Muscle of leg (tissue), 16 donors: ENCODE data around the gene TBL1X. TPM values are rescaled to one million over a fixed set of nuclear protein-coding genes. Genes with fewer than 3 reads are reported as not detected.

Experiments used
- DNase-seq: peaks from one replicate; pipeline ENCODE4 v3.0.0; 2013
- H3K27ac ChIP-seq: one replicate; pipeline ENCODE4 v1.5.1; 2013; ENCODE audit warnings: mild to moderate bottlenecking, low read length, control low read depth
- H3K27me3 ChIP-seq: one replicate; pipeline ENCODE4 v1.6.1; 2013; ENCODE audit warnings: low read length; ENCODE audit not compliant: control insufficient read depth, insufficient read depth
- H3K36me3 ChIP-seq: one replicate; pipeline ENCODE4 v1.6.1; 2013; ENCODE audit warnings: low read length; ENCODE audit not compliant: control insufficient read depth, insufficient read depth
- H3K4me1 ChIP-seq: one replicate; pipeline ENCODE4 v1.6.1; 2013; ENCODE audit warnings: low read length; ENCODE audit not compliant: control insufficient read depth, insufficient read depth
- H3K4me3 ChIP-seq: one replicate; pipeline ENCODE4 v1.5.1; 2013; ENCODE audit warnings: low read length, control low read depth
- H3K9me3 ChIP-seq: replicated peaks from 2 replicates; pipeline ENCODE4 v1.6.1; 2013; ENCODE audit warnings: low read depth, low read length; ENCODE audit not compliant: control insufficient read depth
- WGBS: methylation state at CpG from one replicate; pipeline ENCODE4 v1.1.5; 2013; ENCODE audit warnings: missing lambda C conversion rate; ENCODE audit not compliant: insufficient coverage; 5-methylcytosine and 5-hydroxymethylcytosine counted together
- long read RNA-seq, 11 donors: transcript quantifications; one replicate each; lab custom pipeline, GENCODE V29; 2026
- polyA plus RNA-seq, 8 donors: library from polyadenylated mRNA; unstranded; fragments of 120-200 nt; gene quantifications; one replicate each; pipeline versions ENCODE4 v1.2.1 to v1.2.3, GENCODE V29; 2013; ENCODE audit warnings: inconsistent platforms in 1 of 8, low replicate concordance in 1 of 8; ENCODE audit not compliant: insufficient read length in 8 of 8, insufficient read depth in 1 of 8
- total RNA-seq: library from RNA; stranded (reverse); fragments of 120-200 nt; gene quantifications from one replicate; pipeline ENCODE4 v1.2.4, GENCODE V29; 2013

Gene TBL1X
- total RNA-seq (7.1 TPM), polyA plus RNA-seq (10 to 100 TPM in 7 of 8 donors, 1 to 10 TPM in 1; 9.1 to 19.0 (median 13.0) TPM)
- long read RNA-seq, donor 1 = 0 reads
- long read RNA-seq, donor 2 = 0 reads
- long read RNA-seq, donor 3, full-length matches to known transcripts = 2 of 2 reads
- long read RNA-seq, donor 3, partial matches to known transcripts = 0 of 2 reads
- long read RNA-seq, donor 3, other reads (novel, unspliced or antisense) = 0 of 2 reads
- long read RNA-seq, donor 4, full-length matches to known transcripts = 1 of 1 reads
- long read RNA-seq, donor 4, partial matches to known transcripts = 0 of 1 reads
- long read RNA-seq, donor 4, other reads (novel, unspliced or antisense) = 0 of 1 reads
- long read RNA-seq, donor 5 = 0 reads
- long read RNA-seq, donor 6, full-length matches to known transcripts = 2 of 2 reads
- long read RNA-seq, donor 6, partial matches to known transcripts = 0 of 2 reads
- long read RNA-seq, donor 6, other reads (novel, unspliced or antisense) = 0 of 2 reads
- long read RNA-seq, donor 7, full-length matches to known transcripts = 2 of 2 reads
- long read RNA-seq, donor 7, partial matches to known transcripts = 0 of 2 reads
- long read RNA-seq, donor 7, other reads (novel, unspliced or antisense) = 0 of 2 reads
- long read RNA-seq, donor 8, full-length matches to known transcripts = 1 of 1 reads
- long read RNA-seq, donor 8, partial matches to known transcripts = 0 of 1 reads
- long read RNA-seq, donor 8, other reads (novel, unspliced or antisense) = 0 of 1 reads
- long read RNA-seq, donor 9 = 0 reads
- long read RNA-seq, donor 10, full-length matches to known transcripts = 2 of 2 reads
- long read RNA-seq, donor 10, partial matches to known transcripts = 0 of 2 reads
- long read RNA-seq, donor 10, other reads (novel, unspliced or antisense) = 0 of 2 reads
- long read RNA-seq, donor 11 = 0 reads

DNA sequence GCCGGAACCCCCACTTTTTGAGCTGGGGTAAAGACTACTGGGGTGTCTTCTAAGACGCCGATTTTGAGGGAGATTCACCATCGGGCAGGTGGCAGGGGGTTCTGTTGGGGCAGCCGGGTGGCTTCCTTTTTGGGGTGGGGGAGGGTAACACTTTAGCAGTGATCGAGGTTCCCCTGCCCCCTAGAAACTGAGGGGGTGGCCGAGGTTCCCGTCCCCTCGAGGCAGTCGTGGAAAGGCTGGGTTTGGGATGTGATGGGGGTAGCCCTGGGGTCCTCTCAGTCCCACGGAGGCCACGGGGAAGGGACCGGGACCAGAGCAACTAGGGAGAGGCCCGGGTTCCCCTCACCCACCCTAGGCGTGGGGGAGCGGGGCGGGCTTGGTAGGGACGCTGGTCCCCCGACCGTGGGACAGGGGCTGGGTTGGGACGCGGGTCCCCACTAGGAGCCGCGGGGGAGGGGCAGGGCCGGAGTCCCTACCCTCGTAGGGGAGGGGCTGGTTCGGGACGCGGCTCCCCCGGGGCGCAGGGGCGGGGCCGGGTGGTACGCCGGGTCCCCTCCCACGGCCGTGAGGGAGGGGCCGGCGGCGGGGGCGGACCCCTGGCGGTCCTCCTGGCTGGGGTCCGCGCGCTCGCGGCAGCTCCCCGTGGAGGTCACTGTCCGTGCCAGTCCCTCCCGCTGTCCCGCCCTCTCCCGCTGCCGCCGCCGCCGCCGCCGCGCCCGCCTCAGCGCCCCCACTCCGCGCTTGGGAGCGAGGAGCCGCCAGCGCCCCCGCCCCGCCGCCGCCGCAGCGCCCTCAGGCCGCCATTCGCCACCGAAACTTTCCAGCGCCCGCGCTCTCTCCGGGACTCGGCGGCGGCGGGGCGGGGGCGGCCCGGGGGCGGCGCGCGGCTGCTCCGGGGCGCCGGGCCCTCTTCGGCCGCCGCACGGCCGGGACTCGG lies at the start of gene TBL1X:
TBL1X (plus strand) TSS at position 624 of the 937 bp plus-strand sequence. CDS start 188,529 bp downstream, outside the sequence.
- peak within 1 kb of the TSS; percentile 73 for H3K4me3 ChIP-seq
- H3K27ac ChIP-seq = peak within 1 kb of the TSS; percentile 65
- DNase-seq = peak; percentile 60
- H3K9me3 ChIP-seq = no peaks in the 10 kb centered on the region
- WGBS = 3% methylated on average over 92 of the region's 99 CpGs
- peaks cover 56% of the 10 kb centered on the region for H3K27me3 ChIP-seq
- H3K4me1 ChIP-seq = peaks cover 29% of the 10 kb centered on the region
- no peaks in the 10 kb centered on the region for H3K36me3 ChIP-seq

DNA sequence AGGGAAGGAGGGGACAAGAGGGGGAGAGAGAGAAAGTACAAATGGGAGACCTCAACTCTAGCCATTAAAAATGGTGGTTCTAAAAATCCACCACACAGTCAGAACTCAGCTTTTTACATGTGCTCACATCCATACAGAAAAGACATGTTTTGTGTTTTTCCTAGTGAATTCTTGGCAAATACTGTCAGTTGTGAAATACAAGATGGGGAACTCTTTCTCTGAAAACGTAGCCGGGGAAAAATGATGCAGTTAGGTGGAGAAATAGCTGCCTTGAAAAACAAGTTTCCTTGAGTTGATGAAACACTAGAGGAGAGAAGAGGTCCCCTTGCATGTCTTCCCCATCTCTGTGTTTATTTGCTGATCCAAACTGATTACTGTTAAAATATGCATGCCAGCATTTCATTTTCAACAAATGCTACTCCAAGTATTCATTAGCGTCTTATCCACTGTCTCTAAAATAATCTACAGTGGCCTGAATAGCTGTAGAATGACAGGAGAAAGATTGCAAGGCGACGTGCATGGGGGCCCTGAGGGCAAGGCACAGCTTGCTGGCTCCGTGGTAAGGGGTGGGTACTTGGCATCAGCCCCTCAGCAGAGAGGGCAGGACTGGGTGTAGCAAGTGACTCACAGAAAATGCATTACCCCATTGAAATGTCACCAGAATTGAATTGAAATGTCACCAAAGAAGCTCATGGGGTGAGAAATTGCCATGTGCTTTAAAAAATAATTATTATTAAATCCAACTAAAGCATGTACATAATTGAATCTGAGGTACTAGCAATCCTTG lies 48.1 kb upstream of the TBL1X start:
- peaks cover under 1% of the 10 kb centered on the region for H3K9me3 ChIP-seq
- 60% methylated on average over 2 of the region's 6 CpGs for WGBS
- H3K27ac ChIP-seq = no peak overlapping the region
- H3K36me3 ChIP-seq = no peaks in the 10 kb centered on the region
- peaks cover 17% of the 10 kb centered on the region for H3K27me3 ChIP-seq
- H3K4me3 ChIP-seq = no peak overlapping the region
- DNase-seq = peak; percentile 57
- no peaks in the 10 kb centered on the region for H3K4me1 ChIP-seq

DNA sequence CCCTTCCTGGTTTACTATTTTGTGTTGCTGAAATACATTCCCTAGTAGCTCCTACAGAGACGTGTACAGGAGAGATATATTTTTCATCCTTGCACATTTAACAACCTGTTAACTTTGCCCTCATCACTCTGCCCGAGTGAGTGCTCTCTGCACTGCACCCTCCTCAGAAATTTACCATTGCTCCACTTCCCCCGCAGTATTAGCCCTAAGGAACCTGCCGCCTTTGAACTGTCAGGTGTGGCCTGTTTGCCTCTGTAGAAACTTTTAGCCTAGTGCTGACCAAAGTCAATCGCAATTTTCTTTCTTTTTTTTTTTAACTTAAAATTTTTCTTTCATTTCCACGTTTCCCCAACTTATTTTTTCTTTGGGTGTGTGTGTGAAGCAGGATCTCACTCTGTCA lies 46.6 kb upstream of the TBL1X start:
- H3K4me1 ChIP-seq = no peaks in the 10 kb centered on the region
- H3K27ac ChIP-seq = no peak overlapping the region
- peaks cover 17% of the 10 kb centered on the region for H3K27me3 ChIP-seq
- no peaks in the 10 kb centered on the region for H3K9me3 ChIP-seq
- H3K36me3 ChIP-seq = no peaks in the 10 kb centered on the region
- WGBS = 73% methylated on average over 3 of the region's 6 CpGs
- DNase-seq = no peak
- H3K4me3 ChIP-seq = no peak overlapping the region

DNA sequence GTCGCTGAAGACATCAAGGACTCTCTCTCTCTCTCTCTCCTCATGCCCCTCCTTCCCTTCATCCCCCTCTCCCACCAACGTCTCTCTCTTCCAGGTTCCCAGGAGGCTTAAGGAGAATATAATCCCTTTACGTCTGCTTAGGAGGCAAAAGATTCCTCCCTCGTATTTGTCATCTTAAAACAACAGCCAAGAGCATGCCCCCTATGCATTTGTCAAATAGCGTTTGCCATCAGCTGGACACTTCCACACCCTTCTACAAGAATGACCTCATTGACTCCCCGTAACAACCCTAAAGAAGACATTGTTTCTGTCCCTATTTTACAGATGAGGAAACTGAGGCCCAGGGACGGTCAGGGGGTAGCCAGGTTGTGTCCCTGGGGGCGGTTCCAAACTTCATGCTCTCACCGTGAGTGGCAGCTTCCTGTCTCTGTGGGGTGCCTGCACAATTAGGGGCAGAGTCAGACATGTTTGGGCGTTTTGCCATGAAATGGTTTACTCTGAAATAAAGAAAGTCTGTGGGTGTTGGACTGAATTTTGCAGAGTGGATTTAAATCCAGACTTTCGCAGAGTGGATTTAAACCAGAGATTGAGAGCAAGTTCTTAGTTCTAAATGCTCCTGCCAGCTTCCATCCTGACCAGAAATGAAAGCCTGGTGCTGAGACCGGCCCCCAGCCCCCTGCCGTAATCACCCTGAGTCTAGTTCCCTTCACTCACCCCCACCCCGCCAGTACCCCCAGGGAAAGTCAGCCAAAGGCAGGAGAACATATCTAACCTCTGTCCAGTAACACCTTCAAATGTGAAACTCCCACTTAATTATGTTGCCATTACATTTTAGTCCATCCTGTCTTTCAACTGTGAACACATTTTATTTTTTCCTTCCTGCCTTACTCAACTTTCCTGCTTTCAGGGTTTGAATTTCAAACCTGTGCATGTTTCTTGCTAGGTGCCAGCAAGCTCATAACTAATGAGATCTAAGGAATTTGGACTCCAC lies 44.3 kb upstream of the TBL1X start:
- no peak overlapping the region for H3K27ac ChIP-seq
- H3K4me3 ChIP-seq = no peak overlapping the region
- H3K4me1 ChIP-seq = no peaks in the 10 kb centered on the region
- peaks cover 17% of the 10 kb centered on the region for H3K27me3 ChIP-seq
- no peak for DNase-seq
- no peaks in the 10 kb centered on the region for H3K36me3 ChIP-seq
- peaks cover 8% of the 10 kb centered on the region for H3K9me3 ChIP-seq
- WGBS = 44% methylated on average over 12 of the region's 14 CpGs

DNA sequence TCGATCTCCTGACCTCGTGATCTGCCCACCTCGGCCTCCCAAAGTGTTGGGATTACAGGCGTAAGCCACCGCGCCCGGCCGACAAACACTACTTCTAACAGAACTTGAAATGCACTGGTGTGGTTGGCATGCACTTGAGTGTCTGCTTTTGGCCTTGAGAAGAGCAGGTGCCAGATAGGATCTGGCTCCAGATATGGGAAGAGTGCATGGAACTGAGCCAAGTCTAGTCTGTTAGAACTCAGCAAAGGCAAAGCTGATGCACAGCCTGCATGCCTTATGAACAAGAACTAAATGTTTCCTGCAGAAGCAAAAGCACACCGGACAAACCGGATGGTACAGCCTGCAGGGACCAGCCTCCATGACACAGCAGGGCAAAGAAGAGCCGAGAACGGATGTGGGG lies 35.1 kb upstream of the TBL1X start:
- 61% methylated on average over 4 of the region's 12 CpGs for WGBS
- H3K9me3 ChIP-seq = peaks cover 6% of the 10 kb centered on the region
- peak; percentile 37 for DNase-seq

DNA sequence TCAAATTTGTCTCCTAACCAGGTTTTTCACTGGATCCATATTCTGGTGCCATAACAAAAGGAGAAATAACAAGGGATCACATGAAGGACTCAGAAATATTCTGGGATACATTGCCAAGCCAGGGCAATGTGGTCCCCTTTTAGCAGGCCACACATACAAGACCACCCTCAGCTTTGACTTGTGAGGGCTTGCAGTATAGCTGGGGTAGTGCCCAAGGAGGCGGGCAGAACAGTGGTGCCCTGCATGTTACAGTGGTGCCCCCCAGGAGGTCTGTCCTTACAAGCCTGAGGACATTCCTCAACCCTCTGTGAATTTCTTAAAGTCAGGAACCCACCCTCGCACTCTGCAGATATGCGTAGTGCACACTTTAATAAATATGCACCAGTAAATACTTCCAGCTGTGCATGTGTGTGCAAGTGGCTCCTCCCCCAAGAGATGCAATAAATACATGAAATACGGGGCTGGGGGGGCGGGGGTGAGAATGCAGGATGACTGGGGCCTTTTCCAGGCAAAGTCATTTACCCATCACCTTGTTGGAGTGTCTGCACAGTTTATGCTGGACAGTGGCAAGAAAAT lies 34.4 kb upstream of the TBL1X start:
- no peak overlapping the region for H3K27ac ChIP-seq
- 82% methylated on average over 2 of the region's 5 CpGs for WGBS
- DNase-seq = peak; percentile 22
- peaks cover 5% of the 10 kb centered on the region for H3K27me3 ChIP-seq
- no peaks in the 10 kb centered on the region for H3K36me3 ChIP-seq
- peaks cover 2% of the 10 kb centered on the region for H3K4me1 ChIP-seq
- H3K4me3 ChIP-seq = no peak overlapping the region
- H3K9me3 ChIP-seq = no peaks in the 10 kb centered on the region

More for the DNA sequence above, 35.1 kb upstream of the TBL1X start:
- Histone ChIP-seq H3K4me3 (no peak overlapping the region), H3K4me1 (peaks cover 2% of the 10 kb centered on the region), H3K36me3 (no peaks in the 10 kb centered on the region), H3K27me3 (peaks cover 4% of the 10 kb centered on the region), H3K27ac (no peak overlapping the region)

DNA sequence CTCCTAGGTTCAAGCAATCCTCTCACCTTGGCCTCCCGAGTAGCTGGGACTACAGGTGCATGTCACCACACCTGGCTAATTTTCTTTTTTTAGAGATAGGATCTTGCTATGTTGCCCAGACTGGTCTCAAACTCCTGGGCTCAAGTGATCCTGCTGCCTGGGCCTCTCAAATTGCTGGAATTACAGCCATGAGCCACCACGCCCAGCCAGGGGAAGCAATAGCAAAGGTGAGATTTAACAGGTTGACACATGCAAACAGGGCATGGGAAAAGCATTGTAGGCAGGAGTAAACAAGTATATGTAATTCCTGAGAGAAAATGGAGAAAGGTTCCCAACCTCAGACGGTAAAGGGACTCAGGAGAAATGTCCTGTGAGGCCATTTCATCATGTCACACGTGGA lies 33.6 kb upstream of the TBL1X start:
- Histone ChIP-seq H3K4me3 (no peak overlapping the region), H3K27ac (no peak overlapping the region), H3K36me3 (no peaks in the 10 kb centered on the region), H3K27me3 (peaks cover 8% of the 10 kb centered on the region), H3K4me1 (peaks cover 2% of the 10 kb centered on the region), H3K9me3 (no peaks in the 10 kb centered on the region)
- no peak for DNase-seq
- WGBS = 87% methylated on average over 3 of the region's 4 CpGs

DNA sequence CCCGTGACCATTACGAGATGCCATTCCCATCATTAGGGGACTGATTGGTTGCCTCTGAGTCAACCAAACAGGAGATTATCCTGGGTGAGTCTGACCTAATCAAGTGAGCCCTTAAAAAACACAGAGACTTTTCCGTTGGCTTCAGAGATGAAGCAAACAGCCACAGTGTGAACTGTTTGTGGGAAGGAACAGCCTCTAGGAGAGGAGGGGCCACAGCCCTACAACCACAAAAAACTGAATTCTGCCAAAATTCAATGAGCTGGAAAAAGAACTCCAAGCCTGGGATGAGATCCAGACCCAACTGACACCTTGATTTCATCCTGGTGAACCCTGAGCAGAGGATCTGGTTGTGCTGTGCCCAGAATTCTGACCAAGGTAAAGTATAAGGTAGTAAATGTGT lies 31.3 kb upstream of the TBL1X start:
- peaks cover 13% of the 10 kb centered on the region for H3K27me3 ChIP-seq
- no peaks in the 10 kb centered on the region for H3K36me3 ChIP-seq
- peaks cover 2% of the 10 kb centered on the region for H3K4me1 ChIP-seq
- 76% methylated on average over 2 of the region's 3 CpGs for WGBS
- DNase-seq = no peak
- H3K9me3 ChIP-seq = no peaks in the 10 kb centered on the region
- H3K27ac ChIP-seq = no peak overlapping the region
- H3K4me3 ChIP-seq = no peak overlapping the region
